ENCODE results near the gene GORASP2.

The GORASP2 gene

GRCh38 chr2:170883683-170884082, 45.4 kb upstream of the GORASP2 start (continued):
- no peak for TF ChIP-seq ZFP30 (CRISPR knock-in tag; IDR thresholded peaks at IDR 0.05)
- TF ChIP-seq ZNF565 (CRISPR knock-in tag; conservative IDR thresholded peaks at IDR 0.05; ENCODE audit: low read depth): no peak
- no peak for TF ChIP-seq ZNF70 (CRISPR knock-in tag; IDR thresholded peaks at IDR 0.05)
- TF ChIP-seq POU6F1 (CRISPR knock-in tag; IDR thresholded peaks at IDR 0.05; ENCODE audit: borderline replicate concordance, low read depth): no peak
- TF ChIP-seq PATZ1 (CRISPR knock-in tag; IDR thresholded peaks at IDR 0.05; ENCODE audit: borderline replicate concordance): no peak

GRCh38 chr2:170885130-170885791, 43.8 kb upstream of the GORASP2 start:
- TF ChIP-seq ZFP30 (CRISPR knock-in tag; IDR thresholded peaks at IDR 0.05) (no peak), TCF4 (CRISPR knock-in tag; IDR thresholded peaks at IDR 0.05; ENCODE audit: borderline replicate concordance) (no peak), ISL1 (CRISPR knock-in tag; IDR thresholded peaks at IDR 0.05) (no peak), POU6F1 (CRISPR knock-in tag; IDR thresholded peaks at IDR 0.05; ENCODE audit: borderline replicate concordance, low read depth) (no peak), PATZ1 (CRISPR knock-in tag; IDR thresholded peaks at IDR 0.05; ENCODE audit: borderline replicate concordance) (no peak), RARB (CRISPR knock-in tag; IDR thresholded peaks at IDR 0.05) (no peak), ESRRG (CRISPR knock-in tag; IDR thresholded peaks at IDR 0.05) (no peak), ZNF8 (CRISPR knock-in tag; IDR thresholded peaks at IDR 0.05) (no peak), PPARA (CRISPR knock-in tag; IDR thresholded peaks at IDR 0.05; ENCODE audit: borderline replicate concordance) (no peak), CSRNP3 (CRISPR knock-in tag; IDR thresholded peaks at IDR 0.05) (no peak), ZNF70 (CRISPR knock-in tag; IDR thresholded peaks at IDR 0.05) (no peak), TOX (CRISPR knock-in tag; IDR thresholded peaks at IDR 0.05; ENCODE audit: borderline replicate concordance) (no peak), ZFP3 (CRISPR knock-in tag; IDR thresholded peaks at IDR 0.05) (no peak), ZNF565 (CRISPR knock-in tag; conservative IDR thresholded peaks at IDR 0.05; ENCODE audit: low read depth) (no peak), CREB5 (CRISPR knock-in tag; IDR thresholded peaks at IDR 0.05; ENCODE audit: low read depth) (no peak), GLIS3 (CRISPR knock-in tag; IDR thresholded peaks at IDR 0.05) (no peak), ZC3H10 (CRISPR knock-in tag; IDR thresholded peaks at IDR 0.05) (no peak), CSDC2 (CRISPR knock-in tag; IDR thresholded peaks at IDR 0.05) (no peak), ARNTL (CRISPR knock-in tag; IDR thresholded peaks at IDR 0.05; ENCODE audit: borderline replicate concordance, low read depth) (no peak), BACH2 (CRISPR knock-in tag; IDR thresholded peaks at IDR 0.05; ENCODE audit: borderline replicate concordance) (no peak)
- peak; percentile 62 for ATAC-seq

GRCh38 chr2:170886386-170886785, 42.7 kb upstream of the GORASP2 start:
- peak; percentile 95 for ATAC-seq

More at GRCh38 chr2:170886386-170886785, 42.7 kb upstream of the GORASP2 start:
- TF ChIP-seq ESRRG (CRISPR knock-in tag; IDR thresholded peaks at IDR 0.05): no peak
- TF ChIP-seq PATZ1 (CRISPR knock-in tag; IDR thresholded peaks at IDR 0.05; ENCODE audit: borderline replicate concordance): no peak
- TF ChIP-seq RARB (CRISPR knock-in tag; IDR thresholded peaks at IDR 0.05): no peak
